Neuronal stem cell (in vitro differentiated cells): ENCODE results near the gene LLGL2.
A peak's percentile ranks its signal among the peaks of the same experiment; 100 is the strongest.

Source experiments
- DNase-seq: peaks from one replicate; pipeline ENCODE4 v3.0.0-alpha.2; 2013; ENCODE audit warnings: low spot score
- H2AFZ ChIP-seq: one replicate; pipeline ENCODE4 v1.6.1; 2013; ENCODE audit warnings: mild to moderate bottlenecking, low read length, inconsistent platforms
- H2AK5ac ChIP-seq: 2 replicates; pipeline ENCODE4 v1.6.1; 2013; ENCODE audit warnings: low read depth, mild to moderate bottlenecking, inconsistent platforms, low read length, moderate library complexity, mixed read lengths
- H2BK120ac ChIP-seq: 2 replicates; pipeline ENCODE4 v1.6.1; 2013; ENCODE audit warnings: low read depth, mild to moderate bottlenecking, inconsistent platforms, low read length, moderate library complexity, mixed read lengths
- H2BK12ac ChIP-seq: one replicate; pipeline ENCODE4 v1.6.1; 2013; ENCODE audit warnings: low read length, inconsistent platforms
- H2BK15ac ChIP-seq: 2 replicates; pipeline ENCODE4 v1.6.1; 2013; ENCODE audit warnings: mild to moderate bottlenecking, low read length, inconsistent platforms, mixed read lengths
- H2BK5ac ChIP-seq: one replicate; pipeline ENCODE4 v1.6.1; 2013; ENCODE audit warnings: inconsistent platforms, mild to moderate bottlenecking, low read length, moderate library complexity
- H3K14ac ChIP-seq: one replicate; pipeline ENCODE4 v1.6.1; 2013; ENCODE audit warnings: low read length, inconsistent platforms
- H3K18ac ChIP-seq: 2 replicates; pipeline ENCODE4 v1.6.1; 2013; ENCODE audit warnings: low read length, inconsistent platforms
- H3K23ac ChIP-seq: 2 replicates; pipeline ENCODE4 v1.6.1; 2013; ENCODE audit warnings: low read depth, mild to moderate bottlenecking, mixed read lengths, low read length, inconsistent platforms; ENCODE audit not compliant: poor library complexity
- H3K27ac ChIP-seq: replicated peaks from 3 replicates; pipeline ENCODE4 v1.5.1; 2013; ENCODE audit warnings: low read length, inconsistent platforms
- H3K27me3 ChIP-seq, 3 experiments: 2 replicates each; pipeline ENCODE4 v1.6.1; 2013; ENCODE audit warnings: low read length in 3 of 3, mild to moderate bottlenecking in 2 of 3, inconsistent platforms in 1 of 3, low read depth in 1 of 3, mixed read lengths in 1 of 3, moderate library complexity in 1 of 3; ENCODE audit not compliant: control insufficient read depth in 3 of 3, insufficient read depth in 3 of 3
- H3K36me3 ChIP-seq, 2 donors: replicated peaks in 1 of 2; 2 replicates each; pipeline ENCODE4 v1.6.1; 2013; ENCODE audit warnings: low read length in 2 of 2; ENCODE audit not compliant: control insufficient read depth in 2 of 2, insufficient read depth in 2 of 2
- H3K4ac ChIP-seq: 2 replicates; pipeline ENCODE4 v1.6.1; 2013; ENCODE audit warnings: inconsistent platforms, mild to moderate bottlenecking, low read length, moderate library complexity
- H3K4me1 ChIP-seq, 2 donors: 1 replicate in 1 of 2; 2 replicates in 1 of 2; pipeline ENCODE4 v1.6.1; 2013; ENCODE audit warnings: low read length in 2 of 2, low read depth in 1 of 2; ENCODE audit not compliant: control insufficient read depth in 2 of 2, insufficient read depth in 1 of 2
- H3K4me2 ChIP-seq: one replicate; pipeline ENCODE4 v1.6.1; 2013; ENCODE audit warnings: mild to moderate bottlenecking, low read length, inconsistent platforms; ENCODE audit not compliant: insufficient read depth, poor library complexity, severe bottlenecking
- H3K4me3 ChIP-seq, 2 donors: 2 replicates each; pipeline ENCODE4 v1.5.1; 2013; ENCODE audit warnings: low read length in 2 of 2, mild to moderate bottlenecking in 2 of 2, inconsistent platforms in 1 of 2, moderate library complexity in 1 of 2
- H3K79me1 ChIP-seq: one replicate; pipeline ENCODE4 v1.6.1; 2013; ENCODE audit warnings: low read depth, mild to moderate bottlenecking, inconsistent platforms, low read length, moderate library complexity
- H3K9ac ChIP-seq: one replicate; pipeline ENCODE4 v1.6.1; 2013; ENCODE audit warnings: mild to moderate bottlenecking, low read depth, low read length, inconsistent platforms; ENCODE audit not compliant: poor library complexity
- H3K9me3 ChIP-seq, 2 donors: replicated peaks in 1 of 2; 2 replicates each; pipeline versions ENCODE3 to v1.6.1; 2013; ENCODE audit warnings: low read length in 2 of 2, mild to moderate bottlenecking in 2 of 2, inconsistent platforms in 1 of 2, low read depth in 1 of 2, mixed read lengths in 1 of 2, moderate library complexity in 1 of 2; ENCODE audit not compliant: control insufficient read depth in 2 of 2, insufficient read depth in 1 of 2
- H4K8ac ChIP-seq: one replicate; pipeline ENCODE4 v1.6.1; 2013; ENCODE audit warnings: low read depth, mild to moderate bottlenecking, inconsistent platforms, low read length, moderate library complexity
- H4K91ac ChIP-seq: one replicate; pipeline ENCODE4 v1.6.1; 2013; ENCODE audit warnings: low read length, low read depth, mild to moderate bottlenecking, inconsistent platforms; ENCODE audit not compliant: poor library complexity
- WGBS, 2 donors: extraction: QIAGEN DNeasy Blood & Tissue Kit; methylation state at CpG; one replicate each; pipeline ENCODE4 v1.1.7; 2013; ENCODE audit warnings: missing lambda C conversion rate in 2 of 2, mixed read lengths in 1 of 2; ENCODE audit not compliant: insufficient read length in 2 of 2, insufficient replicate concordance in 1 of 2; ENCODE audit errors: extremely low coverage in 2 of 2; 5-methylcytosine and 5-hydroxymethylcytosine counted together

LLGL2 gene

GRCh38 chr17:75493476-75494129 is 31.9 kb upstream of the LLGL2 start:
- no peak overlapping the region for H3K27ac ChIP-seq
- no peak overlapping the region for H3K18ac ChIP-seq
- H2BK120ac ChIP-seq, result no peak overlapping the region
- H2BK12ac ChIP-seq, result peak overlapping the region; percentile 41
- WGBS, 2 donors, result no CpG with 5 or more reads among the region's 23 CpGs
- H4K8ac ChIP-seq, result peak overlapping the region; percentile 92
- DNase-seq, result no peak
- peak overlapping the region; percentile 44 for H3K9ac ChIP-seq
- H3K4me2 ChIP-seq, result no peak overlapping the region
- peak overlapping the region; percentile 39 for H2BK5ac ChIP-seq
- peak overlapping the region; percentile 34 for H3K23ac ChIP-seq
- no peaks in the 10 kb centered on the region for H3K27me3 ChIP-seq
- H3K4me3 ChIP-seq, result no peak overlapping the region
- H3K14ac ChIP-seq, result no peak overlapping the region
- H2AFZ ChIP-seq, result no peak overlapping the region
- H3K4me1 ChIP-seq, result no peaks in the 10 kb centered on the region
- no peaks in the 10 kb centered on the region for H3K9me3 ChIP-seq
- H3K79me1 ChIP-seq, result peaks cover 4% of the 10 kb centered on the region
- H3K4ac ChIP-seq, result no peak overlapping the region
- H2BK15ac ChIP-seq, result no peak overlapping the region
- H2AK5ac ChIP-seq, result peak overlapping the region; percentile 43
- H3K36me3 ChIP-seq, result peaks cover 53 to 84% of the 10 kb centered on the region in 2 donors
- H4K91ac ChIP-seq, result no peak overlapping the region

DNA sequence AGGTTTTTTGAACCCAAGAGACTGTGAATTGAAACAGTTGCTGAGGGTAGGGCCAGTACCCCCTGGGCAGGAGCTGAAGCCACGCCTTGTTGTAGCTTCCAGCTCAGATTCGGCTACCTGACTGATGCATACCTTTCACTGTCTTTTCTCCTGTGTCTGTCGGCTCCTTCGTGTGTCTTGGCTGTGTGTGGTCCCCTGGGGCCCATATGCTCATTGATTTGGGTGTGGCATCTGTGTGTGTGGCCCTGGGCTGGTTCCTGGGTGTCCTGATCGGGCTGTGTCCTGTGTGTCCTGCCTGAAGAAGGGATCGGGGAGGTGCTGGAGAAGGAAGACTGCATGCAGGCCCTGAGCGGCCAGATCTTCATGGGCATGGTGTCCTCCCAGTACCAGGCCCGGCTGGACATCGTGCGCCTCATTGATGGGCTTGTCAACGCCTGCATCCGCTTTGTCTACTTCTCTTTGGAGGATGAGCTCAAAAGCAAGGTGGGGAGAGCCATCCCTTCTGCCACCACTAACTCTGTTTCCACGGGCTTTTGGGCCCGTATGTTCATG is 31.1 kb upstream of the LLGL2 start:
- H3K27ac ChIP-seq, result no peak overlapping the region
- peaks cover 0 to 2% of the 10 kb centered on the region in 2 donors for H3K9me3 ChIP-seq
- no peak overlapping the region for H2BK120ac ChIP-seq
- H4K91ac ChIP-seq, result no peak overlapping the region
- H3K4me3 ChIP-seq, result no peak overlapping the region
- H2BK5ac ChIP-seq, result no peak overlapping the region
- no peak overlapping the region for H4K8ac ChIP-seq
- no peak overlapping the region for H3K18ac ChIP-seq
- H3K4me1 ChIP-seq, result no peaks in the 10 kb centered on the region
- H2BK15ac ChIP-seq, result no peak overlapping the region
- peaks cover 4% of the 10 kb centered on the region for H3K79me1 ChIP-seq
- no peak for DNase-seq
- H2BK12ac ChIP-seq, result no peak overlapping the region
- peak overlapping the region; percentile 24 for H3K9ac ChIP-seq
- peaks cover 59 to 92% of the 10 kb centered on the region in 2 donors for H3K36me3 ChIP-seq
- H3K14ac ChIP-seq, result no peak overlapping the region
- H3K23ac ChIP-seq, result no peak overlapping the region
- no CpG with 5 or more reads among the region's 14 CpGs for WGBS, 2 donors
- H2AFZ ChIP-seq, result no peak overlapping the region
- no peak overlapping the region for H3K4me2 ChIP-seq
- no peak overlapping the region for H2AK5ac ChIP-seq
- H3K4ac ChIP-seq, result no peak overlapping the region
- H3K27me3 ChIP-seq, result no peaks in the 10 kb centered on the region

DNA sequence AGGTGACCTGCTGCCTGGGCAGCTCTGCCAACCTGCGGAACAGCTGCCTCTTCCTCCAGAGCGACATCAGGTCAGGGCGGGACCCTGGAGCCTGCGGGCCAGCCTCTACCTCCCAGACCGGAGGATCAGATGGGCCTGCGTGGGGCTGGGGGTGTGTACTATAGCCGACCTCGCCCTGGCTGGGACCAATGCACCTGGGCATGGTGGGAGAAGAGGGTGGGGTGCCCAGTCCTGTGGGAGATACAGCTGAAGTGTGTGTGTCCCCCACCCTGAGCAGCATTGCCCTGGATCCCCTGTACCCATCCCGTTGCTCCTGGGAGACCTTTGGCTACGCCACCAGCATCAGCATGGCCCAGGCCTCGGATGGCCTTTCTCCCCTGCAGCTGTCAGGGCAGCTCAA is 29.5 kb upstream of the LLGL2 start:
- H2AFZ ChIP-seq, result no peak overlapping the region
- H3K4ac ChIP-seq, result peak overlapping the region; percentile 53
- H2BK5ac ChIP-seq, result peak overlapping the region; percentile 53
- H3K14ac ChIP-seq, result peak overlapping the region; percentile 56
- H3K18ac ChIP-seq, result no peak overlapping the region
- no peak overlapping the region for H3K27ac ChIP-seq
- peaks cover 4% of the 10 kb centered on the region for H3K79me1 ChIP-seq
- H2BK15ac ChIP-seq, result no peak overlapping the region
- peak overlapping the region; percentile 30 for H4K91ac ChIP-seq
- H3K36me3 ChIP-seq, result peaks cover 66 to 98% of the 10 kb centered on the region in 2 donors
- H2BK120ac ChIP-seq, result no peak overlapping the region
- no peaks in the 10 kb centered on the region for H3K4me1 ChIP-seq
- no peak overlapping the region for H2AK5ac ChIP-seq
- no peaks in the 10 kb centered on the region for H3K27me3 ChIP-seq
- peaks cover 0 to 2% of the 10 kb centered on the region in 2 donors for H3K9me3 ChIP-seq
- H3K23ac ChIP-seq, result no peak overlapping the region
- no peak for DNase-seq
- no peak overlapping the region for H4K8ac ChIP-seq
- H3K9ac ChIP-seq, result peak overlapping the region; percentile 60
- no peak overlapping the region for H2BK12ac ChIP-seq
- no peak overlapping the region for H3K4me2 ChIP-seq
- H3K4me3 ChIP-seq, result no peak overlapping the region
- WGBS, 2 donors, result no CpG with 5 or more reads among the region's 11 CpGs

- Histone ChIP-seq H3K14ac (peak overlapping the region; percentile 31), H3K36me3 (peaks cover 60 to 93% of the 10 kb centered on the region in 2 donors), H4K8ac (no peak overlapping the region), H3K18ac (no peak overlapping the region), H2AFZ (no peak overlapping the region), H3K9me3 (peaks cover 0 to 2% of the 10 kb centered on the region in 2 donors), H3K23ac (peak overlapping the region; percentile 65), H3K27me3 (no peaks in the 10 kb centered on the region), H3K4me1 (no peaks in the 10 kb centered on the region), H2AK5ac (peak overlapping the region; percentile 56), H2BK5ac (no peak overlapping the region), H3K4me3 (no peak overlapping the region), H4K91ac (no peak overlapping the region), H2BK15ac (no peak overlapping the region), H3K9ac (peak overlapping the region; percentile 44), H3K27ac (no peak overlapping the region), H3K4ac (no peak overlapping the region), H2BK12ac (no peak overlapping the region), H3K4me2 (no peak overlapping the region), H2BK120ac (no peak overlapping the region), H3K79me1 (peaks cover 4% of the 10 kb centered on the region)
- DNase-seq, result no peak
- no CpG with 5 or more reads among the region's 21 CpGs for WGBS, 2 donors
Observed at GRCh38 chr17:75498039-75498725, 27.3 kb upstream of the LLGL2 start.
